Amygdala (tissue), 56 donors: Measurements from ENCODE around the gene LINC01488.

Experiments used
- DNase-seq, 56 donors: peaks; one replicate each; lab custom pipeline; 2025; lab: John Stamatoyannopoulos, UW

LINC01488 gene

GRCh38 chr11:69444381-69445130 is 36.9 kb upstream of the LINC01488 start:
- peak in 5 of 56 donors; percentile 5 to 26 (median 17) for DNase-seq

- peak in 2 of 56 donors; percentile 4 to 28 for DNase-seq
These were observed 36.4 kb upstream of the LINC01488 start for GRCh38 chr11:69445131-69445470.

GRCh38 chr11:69446108-69446507 is 35.4 kb upstream of the LINC01488 start:
- peak in 1 of 56 donors; percentile 23 for DNase-seq

GRCh38 chr11:69447786-69448185 is 33.7 kb upstream of the LINC01488 start:
- DNase-seq: no peak

GRCh38 chr11:69448471-69449284 is 32.8 kb upstream of the LINC01488 start:
- no peak for DNase-seq

GRCh38 chr11:69449320-69450063 is 32.0 kb upstream of the LINC01488 start:
- peak in 8 of 56 donors; percentile 9 to 41 (median 21) for DNase-seq

- no peak for DNase-seq
These were observed 31.2 kb upstream of the LINC01488 start for GRCh38 chr11:69450064-69450856.

- DNase-seq: no peak
These were observed 30.6 kb upstream of the LINC01488 start for GRCh38 chr11:69450857-69451220.

GRCh38 chr11:69451289-69451688 is 30.2 kb upstream of the LINC01488 start:
- no peak for DNase-seq

GRCh38 chr11:69452206-69452987 is 29.1 kb upstream of the LINC01488 start:
- DNase-seq: no peak

- no peak for DNase-seq
These were observed 28.3 kb upstream of the LINC01488 start for GRCh38 chr11:69453151-69453550.

GRCh38 chr11:69454018-69454417 is 27.4 kb upstream of the LINC01488 start:
- DNase-seq: no peak

- DNase-seq: no peak
These were observed 25.5 kb upstream of the LINC01488 start for GRCh38 chr11:69455969-69456368.

- no peak for DNase-seq
These were observed 24.8 kb upstream of the LINC01488 start for GRCh38 chr11:69456712-69457111.

GRCh38 chr11:69459848-69460539 is 21.5 kb upstream of the LINC01488 start:
- no peak for DNase-seq

- no peak for DNase-seq
These were observed 20.8 kb upstream of the LINC01488 start for GRCh38 chr11:69460540-69461257.

- no peak for DNase-seq
These were observed 20.0 kb upstream of the LINC01488 start for GRCh38 chr11:69461272-69461962.
